Embryonic facial prominence (tissue), 1 donor: Measurements from ENCODE around the gene SMIM44.
"Not testable (repeated sequence)": the region's sequence is repeated elsewhere in the genome, so short reads cannot be mapped to it uniquely, and the experiment has no call there.

Experiments used
- DNase-seq: peaks from one replicate; pipeline ENCODE4 v3.0.0-alpha.2; 2016; ENCODE audit errors: extremely low spot score

The SMIM44 gene

DNA sequence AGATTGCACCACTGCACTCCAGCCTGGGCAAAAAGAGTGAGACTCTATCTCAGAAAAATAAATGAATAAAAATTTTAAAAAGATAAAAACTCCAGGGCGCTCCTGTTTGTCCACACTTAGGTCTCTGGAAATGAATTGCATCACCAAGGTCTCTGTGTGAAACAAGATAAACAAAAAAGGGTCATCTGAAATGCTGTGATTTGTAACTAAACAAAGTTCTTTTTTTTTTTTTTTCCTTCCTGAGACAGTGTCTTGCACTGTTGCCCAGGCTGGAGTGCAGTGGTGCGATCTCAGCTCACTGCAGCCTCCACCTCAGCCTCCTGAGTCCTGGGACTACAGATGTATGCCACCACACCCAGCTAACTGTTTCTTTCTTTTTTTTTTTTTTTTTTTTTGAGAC lies 34.4 kb upstream of the SMIM44 start:
- DNase-seq: no peak

DNA sequence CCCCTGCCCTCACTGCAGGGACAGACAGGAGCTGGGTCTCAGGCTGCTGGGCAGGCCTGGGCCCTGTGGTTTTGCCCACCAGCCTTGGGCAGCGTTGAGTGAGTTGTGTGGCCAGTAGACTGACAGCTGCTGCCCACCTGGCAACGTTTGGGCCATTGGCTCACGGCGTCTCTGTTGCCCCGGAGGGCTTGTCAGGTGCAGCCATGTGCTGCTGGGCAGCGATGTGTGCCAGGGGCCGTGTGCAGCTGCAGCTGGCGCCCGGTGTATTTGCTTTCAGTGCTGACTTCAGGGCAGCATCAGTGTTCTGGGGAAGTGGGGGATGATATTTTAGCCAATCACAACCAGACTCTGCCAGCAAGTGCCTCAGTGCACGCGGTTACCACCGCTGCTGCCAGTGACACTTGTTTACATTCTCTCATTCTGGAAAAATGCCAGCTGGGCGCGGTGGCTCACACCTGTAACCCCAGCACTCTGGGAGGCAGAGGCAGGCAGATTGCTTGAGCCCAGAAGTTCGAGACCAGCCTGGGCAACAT lies 33.5 kb upstream of the SMIM44 start:
- no peak for DNase-seq

GRCh38 chr19:3515891-3516422 lies 32.7 kb upstream of the SMIM44 start:
- no peak for DNase-seq

DNA sequence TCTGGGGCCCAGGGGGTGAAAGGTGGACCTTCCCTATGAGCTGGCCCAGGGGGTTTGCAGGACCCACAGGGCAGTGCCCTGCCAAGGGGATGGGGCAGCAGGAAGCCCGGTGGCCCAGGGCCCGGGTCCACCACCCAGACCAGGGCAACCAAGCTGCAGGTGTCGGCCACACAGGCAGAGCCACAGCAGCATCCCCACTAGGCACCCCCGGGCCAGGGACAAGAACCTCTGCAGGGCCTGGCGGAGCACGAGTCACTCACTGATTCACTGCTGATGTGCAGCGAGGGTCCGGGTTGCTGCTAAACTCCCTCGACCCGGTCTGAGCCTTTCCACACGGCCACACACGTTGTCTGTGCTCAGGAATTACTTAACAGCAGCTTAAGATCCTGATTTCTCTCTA lies 31.7 kb upstream of the SMIM44 start:
- no peak for DNase-seq

GRCh38 chr19:3513229-3514140 lies 30.2 kb upstream of the SMIM44 start:
- DNase-seq: no peak

- no peak for DNase-seq
Observed at GRCh38 chr19:3512562-3513228, 29.5 kb upstream of the SMIM44 start.

DNA sequence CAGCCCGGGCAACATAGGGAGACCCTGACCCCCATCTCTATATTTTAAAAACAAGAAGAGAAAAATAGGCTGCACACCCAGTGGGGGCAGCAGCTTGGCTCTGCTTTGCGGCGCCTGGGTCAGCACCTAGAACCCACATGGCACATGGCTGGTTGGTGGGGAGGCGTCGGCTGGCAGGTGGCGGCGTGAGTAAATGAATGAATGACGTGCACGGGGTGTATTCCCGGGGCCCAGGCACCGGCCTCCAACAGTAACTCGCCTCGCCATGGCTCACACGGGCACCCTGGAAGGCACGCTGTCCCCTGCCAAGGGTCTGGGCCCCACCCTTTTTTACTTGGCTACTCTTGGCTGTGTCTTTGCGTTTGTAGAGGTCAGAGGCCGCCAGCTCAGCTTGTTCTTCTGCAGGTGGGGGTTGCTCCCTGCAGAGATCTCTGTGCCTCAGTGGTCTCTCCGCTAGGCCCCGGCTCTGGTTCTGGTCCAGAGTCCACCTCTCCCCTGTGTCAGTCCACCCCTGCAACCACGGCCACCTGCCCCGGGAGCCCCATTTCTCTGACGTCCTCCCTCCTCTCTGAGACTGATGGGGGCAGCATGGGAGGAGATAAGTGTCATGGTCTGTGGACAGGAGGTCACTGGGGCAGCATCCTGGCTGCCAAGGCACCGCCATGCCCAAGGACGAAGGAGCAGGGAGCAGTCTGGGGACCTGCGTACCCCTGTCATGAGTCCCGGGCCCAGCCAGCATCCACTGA lies 28.4 kb upstream of the SMIM44 start:
- no peak for DNase-seq

DNA sequence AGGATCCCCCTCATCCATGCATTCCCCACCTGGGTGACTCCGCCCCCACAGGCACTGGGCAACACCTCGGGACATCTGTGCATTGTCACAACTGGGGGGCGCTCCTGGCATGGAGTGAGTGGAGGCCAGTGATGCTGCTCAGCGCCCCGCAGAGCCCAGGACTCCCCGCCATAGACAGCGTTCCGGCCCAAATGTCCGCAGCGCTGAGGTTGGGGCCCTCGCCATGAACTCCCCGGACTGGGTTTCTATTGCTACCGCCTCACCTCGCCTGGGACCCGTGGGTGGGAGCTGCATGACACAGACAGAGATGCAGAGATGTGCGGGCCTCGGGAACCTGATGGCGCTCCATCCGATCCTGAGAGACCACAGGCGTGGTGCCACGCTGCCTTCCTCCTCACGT lies 27.5 kb upstream of the SMIM44 start:
- DNase-seq: no peak

DNA sequence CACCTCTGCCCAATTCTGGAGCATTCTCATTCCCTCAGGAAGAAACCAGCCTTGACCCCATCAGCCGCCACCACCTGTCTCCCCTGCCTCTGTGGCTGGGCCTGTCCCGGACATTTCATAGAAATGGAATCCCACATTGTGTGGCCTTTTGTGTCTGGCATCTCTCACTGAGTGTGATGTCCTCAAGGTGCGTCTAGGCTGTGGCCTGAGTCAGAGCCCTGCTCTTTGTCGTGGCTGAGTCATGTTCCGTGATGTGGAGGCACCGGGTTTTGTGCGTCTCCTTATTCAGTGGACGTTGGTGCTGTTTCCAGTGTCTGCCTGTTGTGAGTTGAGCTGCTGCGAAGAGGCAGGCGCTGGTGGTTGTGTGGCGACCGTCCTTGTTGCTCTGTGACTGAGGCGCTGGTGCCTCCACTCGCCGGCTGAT lies 26.3 kb upstream of the SMIM44 start:
- DNase-seq: no peak

- DNase-seq: no peak
Observed at GRCh38 chr19:3508771-3509535, 25.7 kb upstream of the SMIM44 start.

DNA sequence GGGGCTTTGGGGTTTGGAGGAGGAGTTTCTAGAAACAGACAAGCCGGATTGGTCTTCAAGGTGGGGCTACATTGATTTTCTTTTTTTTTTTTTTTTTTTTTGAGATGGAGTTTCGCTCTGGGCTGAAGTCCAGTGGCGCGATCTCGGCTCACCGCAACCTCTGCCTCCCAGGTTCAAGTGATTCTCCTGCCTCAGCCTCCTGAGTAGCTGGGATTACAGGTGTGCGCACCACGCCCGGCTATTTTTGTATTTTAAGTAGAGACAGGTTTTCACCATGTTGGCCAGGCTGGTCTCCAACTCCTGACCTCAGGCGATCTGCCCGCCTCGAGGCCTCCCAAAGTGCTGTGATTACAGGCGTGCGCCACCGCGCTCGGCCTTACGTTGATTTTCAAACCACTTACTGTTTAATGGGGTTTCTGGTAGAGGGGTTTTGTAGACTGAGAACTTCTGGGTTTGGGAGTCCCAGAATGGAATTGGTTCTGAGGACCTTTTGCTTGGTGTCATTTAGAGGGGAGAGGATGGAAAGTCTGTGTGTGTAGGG lies 24.9 kb upstream of the SMIM44 start:
- DNase-seq: not testable (repeated sequence)

DNA sequence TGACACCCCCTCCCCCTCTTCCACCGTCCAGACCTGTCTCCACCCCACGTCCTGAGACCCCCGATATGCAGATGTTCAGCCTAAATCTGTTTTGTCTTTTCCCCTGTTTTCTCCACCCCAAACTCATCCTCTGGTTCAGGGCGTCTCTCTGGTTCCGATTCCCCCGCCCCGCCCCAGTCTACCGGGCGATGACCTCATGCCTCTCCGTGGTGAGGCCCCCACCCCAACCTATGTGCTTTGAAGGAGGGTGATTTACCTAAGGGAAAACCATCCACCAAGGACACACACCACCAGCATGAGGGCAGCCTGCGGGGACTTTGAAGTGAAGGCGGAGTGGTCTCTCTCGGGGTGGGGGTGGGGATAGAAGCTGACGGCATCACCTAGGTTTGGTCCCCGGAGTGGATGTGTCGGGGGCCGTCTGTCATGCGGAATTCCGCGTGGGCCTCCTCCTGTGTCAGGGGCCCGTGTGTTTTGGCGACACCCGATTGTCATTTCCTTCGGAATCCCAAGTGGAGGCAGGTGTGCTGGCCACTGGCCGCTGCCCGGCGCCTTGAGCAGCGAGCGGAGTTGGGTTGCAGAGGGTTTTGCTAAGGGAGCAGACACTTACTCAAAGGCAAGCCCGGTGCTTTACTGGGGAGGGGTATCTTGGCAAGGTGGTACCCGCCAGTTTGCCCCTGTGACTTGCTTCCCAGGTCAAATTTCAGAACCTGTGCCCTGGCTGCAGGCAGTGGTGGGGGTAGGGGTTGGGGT lies 24.3 kb upstream of the SMIM44 start:
- no peak for DNase-seq

GRCh38 chr19:3506384-3507340 lies 23.4 kb upstream of the SMIM44 start:
- DNase-seq: no peak

DNA sequence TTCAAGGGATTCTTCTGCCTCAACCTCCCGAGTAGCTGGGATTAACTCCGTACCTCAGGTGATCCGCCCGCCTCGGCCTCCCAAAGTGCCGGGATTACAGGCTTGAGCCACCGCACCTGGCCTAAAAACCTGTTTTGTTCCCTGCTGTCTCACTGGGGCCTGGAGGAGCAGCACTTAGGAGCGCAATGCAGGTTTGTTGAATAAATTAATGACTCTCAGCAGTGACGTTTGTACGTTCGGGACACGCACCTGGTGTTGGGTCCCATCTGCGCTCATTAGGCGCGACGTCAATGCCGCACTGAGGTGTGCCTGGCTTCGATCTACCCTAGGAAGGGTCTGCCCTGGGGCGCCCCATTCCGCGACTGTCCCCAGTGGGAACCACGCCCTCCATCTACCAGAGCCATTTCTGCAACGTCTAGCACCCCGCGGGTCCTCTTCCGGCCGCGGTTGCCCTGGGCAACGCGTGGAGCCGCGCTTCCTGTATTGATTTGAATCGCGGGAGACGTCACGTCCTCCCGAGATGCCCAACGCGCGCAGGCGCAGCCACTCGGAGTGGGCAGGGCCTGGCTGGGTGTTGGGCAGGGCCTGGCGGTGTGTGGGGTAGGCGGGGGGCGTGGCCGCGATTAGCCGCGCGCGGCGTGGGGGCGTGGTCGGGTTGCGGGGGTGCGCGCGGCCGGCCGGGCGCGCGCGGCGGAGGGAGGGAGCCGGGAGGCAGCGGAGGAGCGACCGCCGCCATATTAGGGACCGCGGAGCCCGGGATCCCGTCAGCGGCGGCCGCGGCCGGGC lies 22.6 kb upstream of the SMIM44 start, which contains the start of gene FZR1:
TSS of gene FZR1 (plus strand) at position 714 of the 786 bp plus-strand sequence. CDS start 16,679 bp downstream, outside the sequence.
- DNase-seq: peak; percentile 95

- DNase-seq: no peak
Observed at GRCh38 chr19:3504735-3505134, 21.5 kb upstream of the SMIM44 start.

DNA sequence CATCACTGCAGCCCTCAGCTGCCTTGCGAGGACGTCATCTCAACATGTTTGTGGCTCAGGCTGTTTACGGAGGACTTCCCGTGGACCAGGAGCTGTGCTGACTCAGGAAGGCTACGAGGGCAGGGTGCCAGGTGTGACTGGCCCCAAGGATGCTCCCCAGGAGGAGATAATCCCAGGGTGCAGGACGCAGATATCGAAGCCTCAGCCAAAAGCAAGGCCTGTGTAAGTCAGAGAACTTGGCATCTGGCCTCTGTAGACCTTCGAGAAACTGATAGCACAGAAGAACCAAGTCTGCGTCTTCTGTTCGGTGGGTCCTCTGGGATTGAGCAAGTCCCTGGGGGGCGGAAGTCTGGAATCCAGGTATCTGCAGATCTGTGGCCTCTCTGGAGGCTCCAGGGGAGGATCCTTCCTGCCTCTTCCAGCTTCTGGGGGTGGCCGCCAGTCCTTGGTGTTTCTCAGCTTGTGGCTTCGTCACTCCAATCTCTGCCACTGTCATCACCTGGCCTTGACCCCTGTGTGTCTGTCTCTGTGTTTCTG lies 19.9 kb upstream of the SMIM44 start:
- DNase-seq: no peak

- no peak for DNase-seq
Observed at GRCh38 chr19:3501780-3502179, 18.5 kb upstream of the SMIM44 start.
